Measurements from ENCODE around the gene CHST7.
A peak's percentile ranks its signal among the peaks of the same experiment; 100 is the strongest.

Gene CHST7

DNA sequence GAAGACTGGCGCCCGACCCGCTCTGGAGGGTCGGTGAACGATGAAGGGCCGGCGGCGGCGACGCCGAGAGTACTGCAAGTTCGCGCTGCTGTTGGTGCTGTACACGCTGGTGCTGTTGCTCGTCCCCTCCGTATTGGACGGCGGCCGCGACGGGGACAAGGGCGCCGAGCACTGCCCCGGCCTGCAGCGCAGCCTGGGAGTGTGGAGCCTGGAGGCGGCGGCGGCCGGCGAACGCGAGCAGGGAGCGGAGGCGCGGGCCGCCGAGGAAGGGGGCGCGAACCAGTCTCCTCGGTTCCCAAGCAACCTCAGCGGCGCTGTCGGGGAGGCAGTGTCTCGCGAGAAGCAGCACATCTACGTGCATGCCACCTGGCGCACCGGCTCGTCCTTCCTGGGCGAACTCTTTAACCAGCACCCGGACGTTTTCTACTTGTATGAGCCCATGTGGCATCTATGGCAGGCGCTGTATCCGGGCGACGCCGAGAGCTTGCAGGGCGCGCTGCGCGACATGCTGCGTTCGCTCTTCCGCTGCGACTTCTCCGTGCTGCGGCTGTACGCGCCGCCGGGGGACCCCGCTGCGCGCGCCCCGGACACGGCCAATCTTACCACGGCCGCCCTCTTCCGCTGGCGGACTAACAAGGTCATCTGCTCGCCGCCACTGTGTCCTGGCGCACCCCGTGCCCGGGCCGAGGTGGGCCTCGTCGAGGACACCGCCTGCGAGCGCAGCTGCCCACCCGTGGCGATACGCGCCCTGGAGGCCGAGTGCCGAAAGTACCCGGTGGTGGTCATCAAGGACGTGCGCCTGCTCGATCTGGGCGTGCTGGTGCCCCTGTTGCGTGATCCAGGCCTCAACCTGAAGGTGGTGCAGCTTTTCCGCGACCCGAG, 568 bp downstream of the CHST7 start:
- H3K4me3 ChIP-seq (ENCODE audit: low read depth, low read length), result peak overlapping the region; percentile 48
- TF ChIP-seq CTCF (IDR thresholded peaks at IDR 0.05; ENCODE audit: low read depth, low read length, missing control alignments), result no peak
- in situ Hi-C loops (cut with HindIII; ENCODE audit: low sequenced_read_pairs), result no loop called here
- DNase-seq (ENCODE audit: low read depth), result no peak

DNA sequence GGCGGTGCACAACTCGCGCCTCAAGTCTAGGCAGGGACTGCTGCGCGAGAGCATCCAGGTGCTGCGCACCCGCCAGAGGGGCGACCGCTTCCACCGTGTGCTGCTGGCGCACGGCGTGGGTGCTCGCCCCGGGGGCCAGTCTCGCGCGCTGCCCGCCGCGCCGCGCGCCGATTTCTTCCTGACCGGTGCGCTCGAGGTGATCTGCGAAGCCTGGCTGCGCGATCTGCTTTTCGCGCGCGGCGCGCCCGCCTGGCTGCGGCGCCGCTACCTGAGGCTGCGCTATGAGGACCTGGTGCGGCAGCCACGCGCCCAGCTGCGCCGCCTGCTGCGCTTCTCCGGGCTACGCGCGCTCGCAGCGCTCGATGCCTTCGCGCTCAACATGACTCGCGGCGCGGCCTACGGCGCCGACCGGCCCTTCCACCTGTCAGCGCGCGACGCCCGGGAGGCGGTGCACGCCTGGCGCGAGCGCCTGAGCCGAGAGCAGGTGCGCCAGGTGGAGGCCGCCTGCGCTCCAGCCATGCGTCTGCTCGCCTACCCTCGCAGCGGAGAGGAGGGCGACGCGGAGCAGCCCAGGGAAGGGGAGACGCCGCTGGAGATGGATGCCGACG, 1.3 kb downstream of the CHST7 start:
- TF ChIP-seq CTCF (IDR thresholded peaks at IDR 0.05; ENCODE audit: low read depth, low read length, missing control alignments), result no peak
- DNase-seq (ENCODE audit: low read depth), result no peak
- H3K4me3 ChIP-seq (ENCODE audit: low read depth, low read length), result peak overlapping the region; percentile 48
- in situ Hi-C loops (cut with HindIII; ENCODE audit: low sequenced_read_pairs), result no loop called here

DNA sequence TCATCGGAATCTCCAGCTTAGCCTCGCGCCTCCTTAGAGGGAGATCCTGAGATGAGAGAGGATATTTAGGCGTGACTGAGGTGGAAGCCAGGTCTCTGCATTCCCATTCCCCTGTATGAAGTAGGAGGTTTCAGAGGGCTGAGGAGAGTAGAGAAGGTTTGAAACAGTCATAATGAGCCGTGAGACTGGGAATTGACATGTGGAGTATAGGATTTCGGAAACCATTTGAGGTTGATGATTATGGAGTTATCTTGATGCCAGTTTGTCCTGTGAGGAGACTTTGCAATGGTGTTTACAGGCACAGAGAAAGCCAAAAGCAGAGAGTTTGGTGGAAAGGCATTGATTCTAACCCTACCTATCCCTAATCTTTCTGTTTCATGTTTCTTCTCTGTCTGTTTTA, 2.0 kb downstream of the CHST7 start:
- in situ Hi-C loops (cut with HindIII; ENCODE audit: low sequenced_read_pairs), result no loop called here
- no peak for TF ChIP-seq CTCF (IDR thresholded peaks at IDR 0.05; ENCODE audit: low read depth, low read length, missing control alignments)
- H3K4me3 ChIP-seq (ENCODE audit: low read depth, low read length), result peak overlapping the region; percentile 48
- DNase-seq (ENCODE audit: low read depth), result no peak

GRCh38 chrX:46575991-46576392, 2.4 kb downstream of the CHST7 start:
- DNase-seq (ENCODE audit: low read depth), result no peak
- no peak for TF ChIP-seq CTCF (IDR thresholded peaks at IDR 0.05; ENCODE audit: low read depth, low read length, missing control alignments)
- H3K4me3 ChIP-seq (ENCODE audit: low read depth, low read length), result peak overlapping the region; percentile 48
- in situ Hi-C loops (cut with HindIII; ENCODE audit: low sequenced_read_pairs), result no loop called here

GRCh38 chrX:46576458-46576857, 2.9 kb downstream of the CHST7 start:
- in situ Hi-C loops (cut with HindIII; ENCODE audit: low sequenced_read_pairs), result no loop called here
- H3K4me3 ChIP-seq (ENCODE audit: low read depth, low read length), result no peak overlapping the region
- no peak for TF ChIP-seq CTCF (IDR thresholded peaks at IDR 0.05; ENCODE audit: low read depth, low read length, missing control alignments)
- DNase-seq (ENCODE audit: low read depth), result no peak

- in situ Hi-C loops (cut with HindIII; ENCODE audit: low sequenced_read_pairs), result no loop called here
- TF ChIP-seq CTCF (IDR thresholded peaks at IDR 0.05; ENCODE audit: low read depth, low read length, missing control alignments), result no peak
- no peak overlapping the region for H3K4me3 ChIP-seq (ENCODE audit: low read depth, low read length)
These were observed 3.8 kb downstream of the CHST7 start for GRCh38 chrX:46577221-46578005.

More at GRCh38 chrX:46577221-46578005, 3.8 kb downstream of the CHST7 start:
- no peak for DNase-seq (ENCODE audit: low read depth)

Data from astrocyte of the cerebellum (primary cell).